GM21423 (cell line): ENCODE results near the gene PAK5.

ENCODE experiments used
- ATAC-seq: cut with Tn5 transposase; IDR thresholded peaks from one replicate; pipeline ENCODE4 v1.9.1; 2021; ENCODE audit warnings: mild to moderate bottlenecking, moderate library complexity; ENCODE audit not compliant: unreplicated experiment

The PAK5 gene

DNA sequence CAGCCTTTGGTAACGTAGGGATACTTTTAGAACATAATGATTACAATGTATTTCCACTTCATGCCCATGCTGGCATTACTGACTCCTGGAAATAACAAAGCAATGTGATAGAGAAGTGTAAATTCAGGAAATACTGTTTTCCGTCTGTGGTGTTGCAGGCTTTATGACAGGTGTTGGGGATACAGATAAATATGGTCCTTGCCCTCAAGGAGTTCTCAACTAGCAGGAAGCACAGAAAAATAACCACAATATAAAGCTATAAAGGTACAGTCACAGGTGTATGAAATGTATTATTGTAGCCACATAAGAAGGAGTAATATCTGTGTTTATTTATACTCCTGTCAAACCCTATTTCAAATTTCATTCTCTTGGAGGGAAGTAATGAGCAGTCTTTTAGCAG lies 337.4 kb downstream of the PAK5 start:
- no peak for ATAC-seq

DNA sequence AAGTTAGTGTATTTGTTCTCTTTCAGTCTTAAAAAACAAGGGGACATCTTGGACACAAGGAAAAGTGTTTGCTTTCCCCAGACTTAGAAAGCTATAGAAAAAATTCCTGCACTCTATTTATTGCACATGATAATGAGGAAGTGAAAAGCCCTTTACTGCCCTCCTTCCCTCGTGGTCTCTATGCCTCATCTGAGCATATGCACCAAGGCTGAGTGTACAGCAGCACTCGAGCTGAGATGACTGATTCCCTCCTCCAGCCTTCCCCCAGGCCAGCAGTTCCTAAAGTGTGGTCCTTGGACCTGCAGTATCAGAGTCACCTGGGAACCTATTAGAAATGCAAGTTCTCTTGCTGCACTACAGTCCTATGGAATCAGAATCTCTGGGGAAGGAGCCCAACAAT lies 338.8 kb downstream of the PAK5 start:
- ATAC-seq, result peak; percentile 74

DNA sequence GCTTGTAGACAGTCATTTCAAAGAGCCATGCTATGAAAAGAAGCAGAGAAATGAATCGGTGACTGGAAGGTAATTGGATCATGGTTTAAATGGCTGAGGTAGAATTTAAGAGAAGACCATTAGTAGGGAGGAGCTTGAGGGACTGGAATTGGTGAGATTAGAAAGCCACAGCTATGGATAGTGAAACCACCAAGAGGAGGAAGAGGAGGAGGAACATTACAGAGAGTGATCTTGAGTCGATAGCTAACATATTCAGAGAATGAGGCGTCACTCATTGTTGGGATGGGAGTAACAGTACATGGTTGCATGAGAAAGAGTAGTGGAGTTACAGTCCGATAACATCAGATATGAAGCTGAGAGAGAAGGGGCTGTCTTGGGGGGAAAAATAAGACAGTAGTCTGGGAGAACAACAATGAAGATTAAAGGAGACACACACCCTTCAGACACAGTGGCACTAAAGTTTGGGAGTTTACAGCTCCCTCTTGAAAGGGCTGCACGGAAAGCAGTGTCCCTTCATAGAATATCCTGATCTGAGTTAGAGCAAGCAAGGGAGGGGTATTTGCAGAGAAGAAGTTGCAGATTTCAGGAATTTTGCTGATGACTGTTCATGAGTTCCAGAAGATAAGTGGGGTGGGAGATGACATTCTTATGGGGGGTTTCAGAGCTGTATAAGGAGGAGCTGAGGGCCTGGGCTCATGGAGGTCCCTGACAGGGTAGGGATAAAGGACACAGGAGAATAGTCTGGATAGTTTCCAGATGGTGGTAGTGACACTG lies 339.6 kb downstream of the PAK5 start:
- ATAC-seq, result no peak

DNA sequence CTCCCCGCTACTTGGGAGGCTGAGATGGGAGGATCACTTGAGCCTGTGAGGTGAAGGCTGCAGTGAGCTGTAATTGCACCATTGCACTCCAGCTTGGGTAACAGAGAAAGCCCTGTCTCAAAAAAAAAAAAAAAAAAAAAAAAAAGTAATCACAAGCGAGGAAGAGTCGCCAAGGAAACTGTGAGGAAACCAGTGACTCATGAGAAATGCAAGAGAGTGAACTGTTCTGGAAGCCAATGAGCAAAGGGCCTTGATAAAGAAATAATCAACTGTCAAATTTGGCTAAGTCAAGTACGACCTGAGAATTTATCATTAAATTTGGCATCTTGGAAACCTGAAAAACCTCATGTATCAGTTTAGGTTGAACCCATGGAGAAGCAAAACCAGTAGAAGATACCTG lies 340.6 kb downstream of the PAK5 start:
- no peak for ATAC-seq

DNA sequence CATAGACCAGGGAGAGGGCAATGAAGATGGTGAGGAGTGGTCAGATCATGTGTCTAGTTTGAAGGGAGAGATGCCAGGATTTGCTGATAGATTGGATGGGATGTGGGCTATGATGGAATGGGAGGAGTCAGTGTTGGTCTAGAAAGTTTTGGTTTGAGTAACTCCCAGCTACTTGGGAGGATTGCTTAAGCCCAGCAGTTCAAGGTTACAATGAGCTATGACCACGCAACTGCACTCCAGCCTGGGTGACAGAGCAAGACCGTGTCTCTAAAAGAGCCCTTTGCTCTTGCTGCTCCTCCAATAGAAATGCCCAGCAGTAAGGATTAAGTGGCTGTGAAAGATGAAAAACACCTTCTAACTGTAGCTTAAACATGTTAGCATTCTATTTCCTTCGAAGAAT lies 342.7 kb downstream of the PAK5 start:
- ATAC-seq, result no peak

DNA sequence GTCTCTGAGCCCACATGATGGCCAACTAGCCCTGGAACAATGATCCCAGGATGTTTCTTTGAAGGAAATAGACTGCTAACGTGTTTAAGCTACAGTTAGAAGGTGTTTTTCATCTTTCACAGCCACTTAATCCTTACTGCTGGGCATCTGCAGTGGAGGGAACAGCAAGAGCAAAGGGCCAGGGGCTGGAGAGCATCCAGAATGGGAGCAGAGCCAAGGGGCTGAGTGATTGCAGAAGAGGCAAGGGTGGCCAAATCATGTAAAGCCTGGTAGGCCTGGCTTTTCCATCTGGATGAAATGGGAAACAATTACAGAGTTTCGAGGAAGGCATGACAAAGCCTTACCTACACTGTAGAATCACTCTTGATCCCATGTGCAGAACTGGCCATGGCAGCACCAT lies 343.2 kb downstream of the PAK5 start:
- ATAC-seq, result no peak

DNA sequence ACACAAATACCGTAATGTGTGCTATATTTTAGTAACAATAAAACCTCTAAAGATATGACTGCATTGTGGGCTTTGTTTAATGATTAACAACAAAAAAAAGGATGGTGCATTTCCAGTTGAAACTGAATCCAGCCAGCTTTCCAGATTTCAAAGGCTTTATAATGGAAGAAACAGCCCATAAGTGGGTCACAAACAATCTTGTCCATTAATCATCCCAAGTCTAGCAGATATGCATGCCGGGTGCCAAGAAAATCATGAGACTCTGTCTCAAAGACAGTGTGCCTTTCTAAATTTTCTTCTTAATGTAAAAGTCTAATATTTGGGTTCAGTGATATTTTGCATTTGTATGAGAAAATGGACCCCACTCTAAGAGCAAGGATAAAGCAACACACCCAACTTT lies 345.1 kb downstream of the PAK5 start:
- ATAC-seq, result no peak

DNA sequence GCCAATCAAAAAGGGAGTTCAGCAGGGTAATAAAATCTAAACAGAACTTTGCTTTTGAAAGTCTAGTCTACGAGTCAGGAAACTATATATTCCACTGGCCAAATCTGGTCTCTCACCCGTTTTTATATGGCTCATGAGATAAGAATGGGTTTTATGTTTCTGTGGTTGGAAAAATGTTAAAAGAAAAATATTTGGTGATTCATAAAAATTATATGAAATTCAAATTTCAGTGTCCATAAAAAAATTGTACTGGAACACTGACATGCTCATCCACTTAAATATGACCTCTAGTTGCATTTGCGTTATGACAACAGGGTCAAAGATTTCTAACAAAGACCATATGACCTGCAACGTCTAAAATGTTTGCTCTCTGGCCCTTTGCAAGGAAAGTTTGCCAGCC lies 346.8 kb downstream of the PAK5 start:
- no peak for ATAC-seq

DNA sequence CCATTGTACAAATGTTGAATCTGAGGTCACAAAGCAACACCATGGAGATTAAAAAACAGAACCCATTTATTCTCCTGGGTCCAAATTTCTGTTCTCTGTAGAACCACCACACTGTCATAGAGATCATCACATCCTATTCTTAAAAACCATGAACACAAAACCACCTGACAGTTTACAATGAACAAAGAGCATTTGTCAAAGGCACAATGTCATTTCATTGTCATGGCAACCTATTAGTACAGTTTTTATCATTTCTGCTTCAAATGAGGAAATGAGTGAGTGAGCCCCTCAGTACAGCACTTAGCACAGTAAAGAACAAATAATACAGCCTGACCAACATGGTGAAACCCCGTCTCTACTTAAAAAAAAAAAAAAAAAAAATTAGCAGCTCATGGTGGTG lies 347.6 kb downstream of the PAK5 start:
- no peak for ATAC-seq

DNA sequence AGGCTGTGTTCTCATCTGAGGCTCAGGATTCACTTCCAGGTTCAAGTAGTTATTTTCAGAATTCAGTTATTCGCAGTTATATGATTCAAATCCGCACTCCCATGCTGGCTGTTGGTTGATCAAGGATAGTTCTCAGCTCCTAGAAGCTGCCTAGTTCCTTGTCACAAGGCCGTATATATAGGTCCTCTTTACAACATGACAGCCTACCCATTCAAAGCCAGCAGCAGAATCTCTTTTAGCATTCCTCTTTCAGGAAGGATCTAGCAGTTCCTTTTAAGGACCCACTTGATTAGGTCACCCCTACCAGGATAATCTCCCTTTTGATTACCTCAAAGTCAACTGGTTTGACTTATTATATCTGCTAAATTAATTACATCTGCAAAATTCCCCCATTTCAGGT lies 348.2 kb downstream of the PAK5 start:
- ATAC-seq, result no peak

DNA sequence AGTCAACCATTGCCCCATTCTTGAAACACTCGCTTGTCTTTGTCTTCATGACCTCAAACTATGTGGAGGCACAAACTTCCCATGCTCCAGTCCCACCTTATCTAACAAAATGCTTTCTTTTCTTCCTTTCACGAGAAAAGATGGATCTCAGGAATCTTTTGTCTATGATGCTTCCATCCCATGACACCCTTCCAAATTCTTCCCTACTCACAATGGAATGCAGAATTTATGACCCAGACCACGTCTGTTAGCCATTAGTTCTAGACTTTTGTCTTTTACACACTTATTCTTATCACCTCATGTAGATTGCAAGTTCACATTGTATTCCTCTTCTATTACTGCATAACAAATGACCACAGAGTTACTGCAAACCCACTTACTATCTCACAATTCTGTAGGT lies 348.7 kb downstream of the PAK5 start:
- ATAC-seq, result no peak

DNA sequence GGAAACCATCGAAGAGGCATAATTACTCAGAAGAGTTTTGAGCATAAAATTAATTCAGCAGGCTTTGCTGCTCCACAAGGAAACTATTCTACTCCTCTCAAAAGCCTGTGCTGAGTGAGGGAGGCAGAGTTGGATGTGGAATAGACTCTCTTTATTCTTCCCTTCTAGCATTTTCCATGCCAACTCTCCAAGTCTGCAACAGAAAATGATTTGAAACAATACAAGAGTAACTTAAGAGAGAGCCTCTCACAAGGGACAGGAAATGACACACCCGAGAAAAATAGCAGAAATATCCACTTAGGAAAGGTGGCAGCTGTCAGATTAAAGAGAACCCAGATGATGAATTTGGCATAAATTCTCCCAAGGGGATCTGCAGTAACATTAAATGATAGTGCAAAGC lies 350.8 kb downstream of the PAK5 start:
- ATAC-seq, result no peak
